ENCODE results near the gene PCGF1. TPM values are rescaled to one million over a fixed set of nuclear protein-coding genes. Genes with fewer than 3 reads are reported as not detected.

Gene PCGF1
- total RNA-seq, 1 experiment from 2014 or later = 39.9 TPM

DNA sequence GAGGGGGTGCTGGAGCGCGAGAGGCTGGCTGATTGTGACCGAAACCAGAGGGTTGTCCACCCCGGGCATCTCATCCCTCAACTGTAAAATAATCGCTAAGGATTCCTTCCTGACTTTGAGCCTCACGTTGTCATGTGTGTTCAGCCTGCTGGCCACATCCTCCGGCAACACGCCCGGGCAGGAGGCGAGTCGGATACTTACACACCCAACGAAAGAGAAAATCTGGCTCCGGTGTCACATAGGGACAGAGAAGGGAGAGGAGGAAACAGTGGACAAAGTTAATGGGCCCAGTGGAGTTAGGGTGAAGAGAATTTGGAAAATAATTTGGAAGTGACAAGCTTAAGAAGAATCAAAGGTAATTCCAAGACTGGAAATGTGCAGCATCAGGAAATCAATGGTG lies 9.2 kb upstream of the PCGF1 start:
- TF ChIP-seq ELF1 (IDR thresholded peaks at IDR 0.05; ENCODE audit: borderline replicate concordance, low read depth) = no peak
- TF ChIP-seq FOSL1 (IDR thresholded peaks at IDR 0.05; ENCODE audit: low read depth) = no peak
- no peak for TF ChIP-seq RAD21 (IDR thresholded peaks at IDR 0.05; ENCODE audit: low read depth)
- no peak for TF ChIP-seq SP1 (IDR thresholded peaks at IDR 0.05; ENCODE audit: low read depth)
- TF ChIP-seq CEBPB (IDR thresholded peaks at IDR 0.05; ENCODE audit: low read depth) = no peak
- TF ChIP-seq SIN3A (IDR thresholded peaks at IDR 0.05; ENCODE audit: low read depth) = no peak
- TF ChIP-seq CBX3 (IDR thresholded peaks at IDR 0.05; ENCODE audit: low read depth) = no peak
- no peak for TF ChIP-seq EZH2phosphoT487 (IDR thresholded peaks at IDR 0.05; ENCODE audit: borderline replicate concordance)
- no peak for TF ChIP-seq EGR1 (IDR thresholded peaks at IDR 0.05; ENCODE audit: low read depth)
- no peak for TF ChIP-seq POLR2A (IDR thresholded peaks at IDR 0.05; ENCODE audit: borderline replicate concordance, extremely low read depth, insufficient read depth, insufficient read length)
- TF ChIP-seq ZBTB33 (IDR thresholded peaks at IDR 0.05; ENCODE audit: extremely low read depth, insufficient replicate concordance, low read length) = no peak
- TF ChIP-seq ZFX (IDR thresholded peaks at IDR 0.05) = no peak
- no peak for TF ChIP-seq SRF (IDR thresholded peaks at IDR 0.05; ENCODE audit: low read depth)
- DNase-seq (ENCODE audit: low read depth, low spot score) (no peak), ATAC-seq (no peak)
- no TSS peak for BruUV-seq (replicated peaks)
- Histone ChIP-seq H3K4me2 (ENCODE audit: low read length) (no peak overlapping the region), H3K79me2 (ENCODE audit: insufficient read depth, low read length) (no peaks in the 10 kb centered on the region), H3K9me2 (ENCODE audit: insufficient read depth) (no peaks in the 10 kb centered on the region), H4K20me1 (ENCODE audit: insufficient read depth) (no peaks in the 10 kb centered on the region), H3K9me3 (ENCODE audit: control insufficient read depth in 1 of 2, insufficient read depth in 1 of 2, low read depth in 1 of 2, low read length in 2 of 2) (no peaks in the 10 kb centered on the region), H3K4me3 (replicated peaks in 1 of 2; ENCODE audit: low read depth in 1 of 2, low read length in 2 of 2) (no peak overlapping the region), H2AFZ (ENCODE audit: low read depth, low read length, poor library complexity, severe bottlenecking) (no peak overlapping the region), H3K36me3 (ENCODE audit: control insufficient read depth in 1 of 2, insufficient read depth in 2 of 2, low read length in 2 of 2) (no peaks in the 10 kb centered on the region), H3K27me3 (ENCODE audit: insufficient read depth, low read length) (no peaks in the 10 kb centered on the region), H3K27ac (ENCODE audit: low read depth, low read length) (no peak overlapping the region), H3K4me1 (ENCODE audit: control insufficient read depth in 1 of 2, insufficient read depth in 2 of 2, low read length in 2 of 2) (no peaks in the 10 kb centered on the region), H3K9ac (ENCODE audit: low read length) (no peak overlapping the region)
- intact Hi-C loops (cut with micrococcal nuclease) = no loop called here
- ChIA-PET RAD21 (ENCODE audit: low non-redundant PET in 1 of 2, low total read pairs in 2 of 2, uncharacterized antibody in 2 of 2, unreplicated experiment in 2 of 2) (no interaction called here), CTCF (no interaction called here), POLR2A (no interaction called here)
